HUES64 (cell line): ENCODE results near the gene STK24.
A peak's percentile ranks its signal among the peaks of the same experiment; 100 is the strongest.

Experiments used
- H3K27ac ChIP-seq: 2 replicates; pipeline ENCODE4 v1.7.0; 2013; ENCODE audit warnings: low read depth, low read length, inconsistent platforms
- H3K27me3 ChIP-seq: 2 replicates; pipeline ENCODE4 v1.6.1; 2013; ENCODE audit warnings: mild to moderate bottlenecking, low read length; ENCODE audit not compliant: insufficient read depth
- H3K36me3 ChIP-seq: 2 replicates; pipeline ENCODE4 v1.6.1; 2013; ENCODE audit warnings: mild to moderate bottlenecking, low read length; ENCODE audit not compliant: insufficient read depth
- H3K4me1 ChIP-seq: 2 replicates; pipeline ENCODE4 v1.6.1; 2013; ENCODE audit warnings: mild to moderate bottlenecking, low read length, moderate library complexity; ENCODE audit not compliant: insufficient read depth
- H3K4me3 ChIP-seq: 2 replicates; pipeline ENCODE4 v1.5.1; 2013; ENCODE audit warnings: mild to moderate bottlenecking, low read length, moderate library complexity
- H3K9ac ChIP-seq: 2 replicates; pipeline ENCODE4 v1.6.1; 2013; ENCODE audit warnings: mild to moderate bottlenecking, low read depth, low read length
- H3K9me3 ChIP-seq: 2 replicates; pipeline ENCODE4 v1.6.1; 2013; ENCODE audit warnings: low read depth, low read length; ENCODE audit not compliant: insufficient read depth
- WGBS: fragments of 150-250, 120-280 bp; methylation state at CpG from one replicate; pipeline ENCODE4 v1.1.7; 2013; ENCODE audit warnings: missing lambda C conversion rate; 5-methylcytosine and 5-hydroxymethylcytosine counted together

Gene STK24

DNA sequence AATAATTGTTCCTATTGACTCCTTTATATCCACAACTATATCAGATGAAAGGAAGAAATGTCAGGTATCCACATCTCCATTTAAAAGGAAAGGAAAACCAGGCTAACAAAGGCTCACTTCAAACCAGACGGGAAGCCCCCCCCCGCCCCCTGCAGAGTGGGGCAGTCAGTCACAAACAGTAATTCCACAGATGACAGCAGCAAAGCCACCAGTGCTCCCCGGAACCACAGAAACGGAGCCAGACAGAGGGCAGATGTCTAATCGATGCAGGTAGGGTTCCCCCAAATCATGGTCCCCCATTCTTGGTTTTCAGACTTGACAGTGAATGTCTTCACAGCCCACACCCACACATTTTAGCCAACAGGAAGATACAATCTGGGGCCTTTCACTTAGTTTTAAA lies 100.8 kb downstream of the STK24 start:
- Histone ChIP-seq H3K4me1 (peaks cover 54% of the 10 kb centered on the region), H3K27me3 (no peaks in the 10 kb centered on the region), H3K27ac (peak overlapping the region; percentile 82), H3K4me3 (peak overlapping the region; percentile 26; the same call in 1 of the 2 replicates), H3K36me3 (peaks cover 37% of the 10 kb centered on the region), H3K9me3 (no peaks in the 10 kb centered on the region), H3K9ac (no peak overlapping the region; the same call in 1 of the 2 replicates)
- WGBS: 7% methylated on average over 5 of the region's 5 CpGs

GRCh38 chr13:98475522-98475921 lies 101.4 kb downstream of the STK24 start:
- no peak overlapping the region for H3K9ac ChIP-seq
- no peaks in the 10 kb centered on the region for H3K9me3 ChIP-seq
- H3K27ac ChIP-seq: peak overlapping the region; percentile 83
- H3K36me3 ChIP-seq: peaks cover 39% of the 10 kb centered on the region
- no peaks in the 10 kb centered on the region for H3K27me3 ChIP-seq
- WGBS: 6% methylated on average over 13 of the region's 13 CpGs
- peaks cover 49% of the 10 kb centered on the region for H3K4me1 ChIP-seq
- 0 out of 2 replicates have a peak overlapping the region, but pooled peaks have one; percentile 17 for H3K4me3 ChIP-seq

DNA sequence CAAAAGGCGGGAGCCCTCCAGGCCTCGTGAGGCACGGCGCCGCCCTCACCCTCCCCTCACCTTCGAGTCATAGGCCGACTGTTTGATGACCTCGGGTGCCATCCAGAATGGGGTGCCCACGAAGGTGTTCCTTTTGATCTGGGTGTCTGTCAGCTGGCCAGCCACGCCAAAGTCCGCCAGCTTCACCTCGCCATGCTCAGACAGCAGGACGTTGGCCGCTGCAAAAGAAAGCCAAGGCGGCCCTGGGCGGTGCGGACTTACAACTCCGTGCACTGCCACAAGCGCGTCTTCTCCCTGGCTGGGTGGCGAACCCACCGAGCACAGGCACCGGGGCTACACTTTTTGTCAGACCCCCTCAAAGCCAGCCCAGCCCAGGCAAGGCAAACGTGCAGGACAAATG lies 102.1 kb downstream of the STK24 start:
- Histone ChIP-seq H3K9me3 (no peaks in the 10 kb centered on the region), H3K27ac (no peak overlapping the region), H3K4me1 (peaks cover 45% of the 10 kb centered on the region), H3K4me3 (no peak overlapping the region), H3K36me3 (peaks cover 39% of the 10 kb centered on the region), H3K27me3 (no peaks in the 10 kb centered on the region), H3K9ac (no peak overlapping the region)
- WGBS: 92% methylated on average over 24 of the region's 24 CpGs

GRCh38 chr13:98474292-98474691 lies 102.6 kb downstream of the STK24 start:
- no peaks in the 10 kb centered on the region for H3K27me3 ChIP-seq
- peaks cover 39% of the 10 kb centered on the region for H3K36me3 ChIP-seq
- no peak overlapping the region for H3K9ac ChIP-seq
- H3K4me1 ChIP-seq: peaks cover 41% of the 10 kb centered on the region
- no peak overlapping the region for H3K27ac ChIP-seq
- 89% methylated on average over 10 of the region's 10 CpGs for WGBS
- no peaks in the 10 kb centered on the region for H3K9me3 ChIP-seq
- no peak overlapping the region for H3K4me3 ChIP-seq

- peaks cover 42% of the 10 kb centered on the region for H3K36me3 ChIP-seq
- peaks cover 35% of the 10 kb centered on the region for H3K4me1 ChIP-seq
- H3K27me3 ChIP-seq: no peaks in the 10 kb centered on the region
- no peaks in the 10 kb centered on the region for H3K9me3 ChIP-seq
- H3K27ac ChIP-seq: no peak overlapping the region
- no peak overlapping the region for H3K9ac ChIP-seq
- 92% methylated on average over 7 of the region's 7 CpGs for WGBS
- no peak overlapping the region for H3K4me3 ChIP-seq
These were observed 103.1 kb downstream of the STK24 start for GRCh38 chr13:98473788-98474144.

DNA sequence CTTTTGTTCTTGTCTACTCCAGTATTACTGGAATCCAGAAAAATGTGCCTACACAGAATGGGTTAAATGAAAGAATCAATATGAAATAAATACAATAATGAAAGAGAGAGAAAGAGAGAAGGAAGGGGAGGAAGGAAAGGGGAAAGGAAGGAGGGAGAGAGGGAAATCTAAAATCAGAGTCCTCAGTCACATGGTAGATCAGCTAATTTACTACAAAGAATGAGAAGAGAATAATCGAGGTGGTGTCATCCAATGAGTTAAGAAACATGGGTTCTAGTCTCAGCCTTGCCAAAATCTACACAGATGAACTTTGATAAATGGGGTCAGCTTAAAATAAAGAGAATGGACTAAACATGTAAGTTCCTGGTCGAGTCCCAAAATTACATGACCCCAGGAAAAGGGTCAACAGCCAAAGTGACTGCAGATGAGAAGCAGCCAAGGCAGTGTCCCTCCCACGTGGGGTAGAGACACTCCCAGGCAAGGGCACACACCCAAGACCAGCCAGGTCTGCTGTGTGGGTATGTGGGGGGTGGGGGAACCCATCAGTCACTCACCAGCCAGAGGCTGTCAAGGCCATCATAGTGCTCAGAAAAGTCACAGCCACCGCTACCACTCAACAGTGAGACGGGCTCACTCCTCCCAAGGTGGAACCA lies 103.6 kb downstream of the STK24 start:
- Histone ChIP-seq H3K4me1 (peaks cover 30% of the 10 kb centered on the region), H3K27me3 (no peaks in the 10 kb centered on the region), H3K9ac (no peak overlapping the region), H3K4me3 (no peak overlapping the region), H3K36me3 (peaks cover 44% of the 10 kb centered on the region), H3K9me3 (no peaks in the 10 kb centered on the region), H3K27ac (no peak overlapping the region)
- 93% methylated on average over 5 of the region's 5 CpGs for WGBS

GRCh38 chr13:98471934-98472333 lies 105.0 kb downstream of the STK24 start:
- H3K4me1 ChIP-seq: peaks cover 21% of the 10 kb centered on the region
- H3K27me3 ChIP-seq: no peaks in the 10 kb centered on the region
- no peak overlapping the region for H3K27ac ChIP-seq
- 93% methylated on average over 10 of the region's 10 CpGs for WGBS
- H3K9me3 ChIP-seq: no peaks in the 10 kb centered on the region
- H3K36me3 ChIP-seq: peaks cover 44% of the 10 kb centered on the region
- no peak overlapping the region for H3K4me3 ChIP-seq
- H3K9ac ChIP-seq: no peak overlapping the region

GRCh38 chr13:98470920-98471319 lies 106.0 kb downstream of the STK24 start:
- peaks cover 50% of the 10 kb centered on the region for H3K36me3 ChIP-seq

DNA sequence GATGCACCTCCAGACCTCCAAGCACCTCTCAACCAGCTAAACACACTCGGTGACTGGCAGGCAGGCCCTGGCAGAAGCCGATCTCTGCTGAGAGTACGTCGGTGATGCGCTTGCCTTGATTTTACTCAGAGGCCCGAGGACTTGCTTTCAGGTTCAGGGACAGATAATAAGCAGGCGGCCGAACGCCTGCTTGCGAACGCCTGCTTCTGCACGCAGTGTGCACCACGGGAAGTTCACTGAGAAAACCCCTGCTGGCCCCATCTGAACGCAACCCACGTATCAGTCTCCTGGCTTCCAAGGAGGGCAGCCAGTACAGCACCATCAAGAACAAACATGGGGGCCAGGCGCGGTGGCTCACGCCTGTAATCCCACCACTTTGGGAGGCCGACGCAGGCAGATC lies 108.0 kb downstream of the STK24 start:
- no peak overlapping the region for H3K27ac ChIP-seq
- peaks cover 50% of the 10 kb centered on the region for H3K36me3 ChIP-seq
- H3K9ac ChIP-seq: no peak overlapping the region; the same call in 1 of the 2 replicates
- H3K4me3 ChIP-seq: no peak overlapping the region
- H3K4me1 ChIP-seq: no peaks in the 10 kb centered on the region
- 95% methylated on average over 20 of the region's 20 CpGs for WGBS
- no peaks in the 10 kb centered on the region for H3K27me3 ChIP-seq
- no peaks in the 10 kb centered on the region for H3K9me3 ChIP-seq

More at GRCh38 chr13:98470920-98471319, 106.0 kb downstream of the STK24 start:
- peaks cover 12% of the 10 kb centered on the region for H3K4me1 ChIP-seq
- H3K27ac ChIP-seq: no peak overlapping the region
- WGBS: 97% methylated on average over 6 of the region's 6 CpGs
- no peaks in the 10 kb centered on the region for H3K27me3 ChIP-seq
- no peaks in the 10 kb centered on the region for H3K9me3 ChIP-seq
- H3K4me3 ChIP-seq: no peak overlapping the region
- H3K9ac ChIP-seq: no peak overlapping the region

- Histone ChIP-seq H3K27ac (no peak overlapping the region), H3K4me3 (no peak overlapping the region), H3K9ac (no peak overlapping the region), H3K9me3 (no peaks in the 10 kb centered on the region), H3K27me3 (no peaks in the 10 kb centered on the region), H3K4me1 (no peaks in the 10 kb centered on the region), H3K36me3 (peaks cover 49% of the 10 kb centered on the region)
- WGBS: 88% methylated on average over 3 of the region's 3 CpGs
These were observed 108.5 kb downstream of the STK24 start for GRCh38 chr13:98468361-98468760.

- 94% methylated on average over 13 of the region's 13 CpGs for WGBS
- peaks cover 50% of the 10 kb centered on the region for H3K36me3 ChIP-seq
- H3K9me3 ChIP-seq: no peaks in the 10 kb centered on the region
- H3K4me1 ChIP-seq: no peaks in the 10 kb centered on the region
- no peaks in the 10 kb centered on the region for H3K27me3 ChIP-seq
- no peak overlapping the region for H3K27ac ChIP-seq
- H3K4me3 ChIP-seq: no peak overlapping the region
- no peak overlapping the region for H3K9ac ChIP-seq
These were observed 109.5 kb downstream of the STK24 start for GRCh38 chr13:98467263-98467985.
